HEK293 (cell line): ENCODE data around the gene CBX1.

Source experiments
- CTCF ChIA-PET: fragments of 350-600 bp; formaldehyde crosslinking; extraction: SDS; loops from one replicate; lab custom pipeline; 2021; ENCODE audit warnings: antibody characterized with exemption; lab: Yijun Ruan, JAX
- POLR2A ChIA-PET: fragments of 300-600 bp; formaldehyde crosslinking; extraction: SDS; loops from one replicate; lab custom pipeline; 2020; ENCODE audit warnings: antibody characterized with exemption, inconsistent platforms; lab: Yijun Ruan, JAX
- H3K27ac ChIP-seq: fragments of 200-500 bp; sonication (Bioruptor generic); 2 replicates; pipeline ENCODE4 v1.5.1; 2014; ENCODE audit warnings: low read depth, low read length, control low read depth, inconsistent platforms; ENCODE audit errors: extremely low read depth
- H3K36me3 ChIP-seq, 2 experiments: fragments of 200-500 bp in 1 of 2; sonication (Bioruptor generic) in 1 of 2; 1 replicate in 1 of 2; 2 replicates in 1 of 2; pipeline ENCODE4 v1.5.1; 2014 to 2017; ENCODE audit warnings: inconsistent platforms in 2 of 2, low read length in 2 of 2; ENCODE audit not compliant: control insufficient read depth in 2 of 2, insufficient read depth in 1 of 2
- H3K4me1 ChIP-seq: fragments of 200-500 bp; sonication (Bioruptor generic); 2 replicates; pipeline ENCODE4 v1.5.1; 2014; ENCODE audit warnings: mild to moderate bottlenecking, low read length, inconsistent platforms; ENCODE audit not compliant: control insufficient read depth, insufficient read depth
- H3K4me3 ChIP-seq: 2 replicates; pipeline ENCODE4 v1.5.1; 2011; ENCODE audit warnings: low read depth, mild to moderate bottlenecking, control low read depth, low read length, moderate library complexity
- H3K9me3 ChIP-seq: fragments of 200-500 bp; sonication (Bioruptor generic); 2 replicates; pipeline ENCODE4 v1.5.1; 2014; ENCODE audit warnings: low read depth, low read length, inconsistent platforms; ENCODE audit not compliant: control insufficient read depth, insufficient read depth
- EGR2 ChIP-seq: fragments of 450-650 bp; formaldehyde crosslinking; IDR thresholded peaks from 2 replicates; pipeline ENCODE4 v1.5.1; 2016; ENCODE audit warnings: low read depth, missing biosample characterization, missing genetic modification characterization
- FEZF1 ChIP-seq: fragments of 450-650 bp; formaldehyde crosslinking; IDR thresholded peaks from 2 replicates; pipeline ENCODE4 v1.5.1; 2016; ENCODE audit warnings: missing biosample characterization, missing genetic modification characterization
- GLI2 ChIP-seq: fragments of 450-650 bp; formaldehyde crosslinking; IDR thresholded peaks from 2 replicates; pipeline ENCODE4; 2017; ENCODE audit warnings: missing biosample characterization, missing genetic modification characterization, low read depth, borderline replicate concordance
- GLIS1 ChIP-seq: fragments of 450-650 bp; formaldehyde crosslinking; IDR thresholded peaks from 2 replicates; pipeline ENCODE4 v1.5.1; 2016; ENCODE audit warnings: missing biosample characterization, missing genetic modification characterization
- PRDM1 ChIP-seq: fragments of 450-650 bp; formaldehyde crosslinking; IDR thresholded peaks from 2 replicates; pipeline ENCODE4; 2016; ENCODE audit warnings: missing biosample characterization, missing genetic modification characterization
- REPIN1 ChIP-seq: fragments of 450-650 bp; formaldehyde crosslinking; IDR thresholded peaks from 2 replicates; pipeline ENCODE4 v1.5.1; 2017; ENCODE audit warnings: missing biosample characterization, missing genetic modification characterization, low read depth
- TCF7L2 ChIP-seq: IDR thresholded peaks from 2 replicates; pipeline ENCODE4 v1.6.1; 2011; ENCODE audit warnings: low read depth, mild to moderate bottlenecking, inconsistent platforms, low read length, moderate library complexity, borderline replicate concordance
- YY1 ChIP-seq: fragments of 450-650 bp; formaldehyde crosslinking; IDR thresholded peaks from 2 replicates; pipeline ENCODE4 v1.5.1; 2018; ENCODE audit warnings: missing biosample characterization, missing genetic modification characterization
- ZFHX2 ChIP-seq: fragments of 450-650 bp; formaldehyde crosslinking; conservative IDR thresholded peaks from 2 replicates; pipeline ENCODE4 v1.5.1; 2016; ENCODE audit warnings: missing biosample characterization, missing genetic modification characterization
- ZIC2 ChIP-seq: fragments of 450-650 bp; formaldehyde crosslinking; IDR thresholded peaks from 2 replicates; pipeline ENCODE4 v1.5.1; 2016; ENCODE audit warnings: missing biosample characterization, missing genetic modification characterization
- ZNF26 ChIP-seq: fragments of 450-650 bp; formaldehyde crosslinking; IDR thresholded peaks from 2 replicates; pipeline ENCODE4 v1.5.1; 2016; ENCODE audit warnings: missing biosample characterization, missing genetic modification characterization
- ZNF449 ChIP-seq: fragments of 450-650 bp; formaldehyde crosslinking; IDR thresholded peaks from 2 replicates; pipeline ENCODE4 v1.5.1; 2017; ENCODE audit warnings: missing biosample characterization, mild to moderate bottlenecking, missing genetic modification characterization, moderate library complexity
- ZNF48 ChIP-seq: fragments of 450-650 bp; formaldehyde crosslinking; IDR thresholded peaks from 2 replicates; pipeline ENCODE4 v1.5.1; 2016; ENCODE audit warnings: missing biosample characterization, missing genetic modification characterization
- ZNF624 ChIP-seq: fragments of 450-650 bp; formaldehyde crosslinking; IDR thresholded peaks from 2 replicates; pipeline ENCODE4 v1.5.1; 2017; ENCODE audit warnings: missing biosample characterization, missing genetic modification characterization
- ZNF626 ChIP-seq: fragments of 450-650 bp; sonication (Bioruptor Pico); formaldehyde crosslinking; IDR thresholded peaks from 2 replicates; pipeline ENCODE4 v1.5.1; 2018; ENCODE audit warnings: missing biosample characterization, missing genetic modification characterization, inconsistent platforms
- ZNF692 ChIP-seq: fragments of 450-650 bp; formaldehyde crosslinking; IDR thresholded peaks from 2 replicates; pipeline ENCODE4 v1.5.1; 2016; ENCODE audit warnings: missing biosample characterization, missing genetic modification characterization
- ZNF768 ChIP-seq: fragments of 450-650 bp; formaldehyde crosslinking; IDR thresholded peaks from 2 replicates; pipeline ENCODE4 v1.5.1; 2018; ENCODE audit warnings: missing biosample characterization, mild to moderate bottlenecking, missing genetic modification characterization
- ZNF776 ChIP-seq: fragments of 450-650 bp; formaldehyde crosslinking; IDR thresholded peaks from 2 replicates; pipeline ENCODE4 v1.5.0; 2017; ENCODE audit warnings: missing biosample characterization, missing genetic modification characterization, borderline replicate concordance
- ZSCAN23 ChIP-seq: fragments of 450-650 bp; formaldehyde crosslinking; IDR thresholded peaks from 2 replicates; pipeline ENCODE4 v1.5.1; 2016; ENCODE audit warnings: missing biosample characterization, missing genetic modification characterization

The CBX1 gene

GRCh38 chr17:48148029-48148770 lies 46.9 kb upstream of the CBX1 start:
- CTCF ChIA-PET, result interaction anchor here (0.6 to 2.6 kb wide), 12 partner anchors 9 to 471 kb away, joined by 3 to 7 read pairs (median 4); no protein-coding TSS in a partner anchor
- no peaks in the 10 kb centered on the region for H3K9me3 ChIP-seq
- H3K27ac ChIP-seq, result no peak overlapping the region
- no peak overlapping the region for H3K4me3 ChIP-seq
- H3K4me1 ChIP-seq, result peaks cover 23% of the 10 kb centered on the region
- no peaks in the 10 kb centered on the region for H3K36me3 ChIP-seq
- TF ChIP-seq ZSCAN23 (tag by site-specific recombination), result no peak
- peak; percentile 33; the same call in 1 of the 2 replicates for TF ChIP-seq TCF7L2
- no peak for TF ChIP-seq ZNF626 (tag by site-specific recombination)
- peak; percentile 67 for TF ChIP-seq ZFHX2 (tag by site-specific recombination)
- peak; percentile 55; the same call in 1 of the 2 replicates for TF ChIP-seq EGR2 (tag by site-specific recombination)
- TF ChIP-seq PRDM1 (tag by site-specific recombination), result peak; percentile 85
- TF ChIP-seq, all 188 proteins: peak for 4
- POLR2A ChIA-PET, result interaction anchor here (0.8 kb wide), 1 partner anchor 100 kb away, joined by 3 read pairs; the partner anchor contains the start of gene NFE2L1

GRCh38 chr17:48144976-48145798 lies 43.9 kb upstream of the CBX1 start:
- Histone ChIP-seq H3K4me3 (no peak overlapping the region), H3K36me3 (no peaks in the 10 kb centered on the region), H3K27ac (no peak overlapping the region), H3K9me3 (no peaks in the 10 kb centered on the region), H3K4me1 (peaks cover 20% of the 10 kb centered on the region)
- TF ChIP-seq YY1 (tag by site-specific recombination) (no peak), ZIC2 (tag by site-specific recombination) (peak; percentile 99), GLIS1 (peak; percentile 99), FEZF1 (tag by site-specific recombination) (peak; percentile 97)
- ChIA-PET CTCF (interaction anchor here (0.6 to 1.1 kb wide), 3 partner anchors 10 to 1051 kb away, joined by 3 to 6 read pairs (median 3); no protein-coding TSS in a partner anchor), POLR2A (no interaction called here)

GRCh38 chr17:48144231-48144630 lies 43.0 kb upstream of the CBX1 start:
- Histone ChIP-seq H3K36me3 (no peaks in the 10 kb centered on the region), H3K27ac (no peak overlapping the region), H3K4me3 (no peak overlapping the region), H3K9me3 (no peaks in the 10 kb centered on the region), H3K4me1 (peaks cover 10% of the 10 kb centered on the region)
- TF ChIP-seq ZNF776 (tag by site-specific recombination) (no peak), ZNF624 (tag by site-specific recombination) (no peak), PRDM1 (tag by site-specific recombination) (no peak), ZNF692 (no peak)
- CTCF ChIA-PET, result interaction anchor here (1.1 kb wide), 1 partner anchor 9 kb away, joined by 6 read pairs; no protein-coding TSS in a partner anchor
- POLR2A ChIA-PET, result no interaction called here

- H3K36me3 ChIP-seq, result no peaks in the 10 kb centered on the region
- H3K4me3 ChIP-seq, result no peak overlapping the region
- H3K4me1 ChIP-seq, result peaks cover 9% of the 10 kb centered on the region
- no peak overlapping the region; the same call in 1 of the 2 replicates for H3K27ac ChIP-seq
- ChIA-PET CTCF (interaction anchor here (0.6 to 1.2 kb wide), 6 partner anchors 8 to 155 kb away, joined by 3 to 5 read pairs (median 4); no protein-coding TSS in a partner anchor), POLR2A (no interaction called here)
- H3K9me3 ChIP-seq, result no peaks in the 10 kb centered on the region
- TF ChIP-seq GLI2 (tag by site-specific recombination) (no peak), ZNF26 (tag by site-specific recombination) (no peak), ZNF449 (tag by site-specific recombination) (no peak), ZNF48 (no peak), ZNF768 (tag by site-specific recombination) (no peak), REPIN1 (no peak)
Measured at GRCh38 chr17:48143629-48144028, 42.4 kb upstream of the CBX1 start.
